Esophagus squamous epithelium (tissue), 5 donors: ENCODE data around the gene CRYBB1. TPM values are rescaled to one million over a fixed set of nuclear protein-coding genes. Genes with fewer than 3 reads are reported as not detected.

ENCODE experiments used
- DNase-seq: peaks from one replicate; lab custom pipeline; 2025; lab: John Stamatoyannopoulos, UW
- H3K27ac ChIP-seq, 4 donors: fragments of 200-600 bp; sonication (generic); one replicate each; pipeline ENCODE4 v1.5.1; 2016 to 2019; ENCODE audit warnings: mild to moderate bottlenecking in 1 of 4
- H3K27me3 ChIP-seq, 4 donors: fragments of 200-600 bp; sonication (generic); 1 replicate in 3 of 4; 2 replicates in 1 of 4; pipeline versions ENCODE4 v1.5.1 to v1.6.0; 2017 to 2021; ENCODE audit warnings: antibody characterized with exemption in 1 of 4
- H3K36me3 ChIP-seq, 3 donors: fragments of 200-600 bp; sonication (generic); one replicate each; pipeline ENCODE4 v1.5.1; 2016 to 2019
- H3K4me1 ChIP-seq, 3 donors: fragments of 200-600 bp; sonication (generic); one replicate each; pipeline ENCODE4 v1.5.1; 2017 to 2019
- H3K4me3 ChIP-seq, 4 donors: fragments of 200-600 bp; sonication (generic); 1 replicate in 3 of 4; 2 replicates in 1 of 4; pipeline ENCODE4 v1.5.1; 2016 to 2019; ENCODE audit warnings: mild to moderate bottlenecking in 2 of 4, moderate library complexity in 1 of 4
- H3K9me3 ChIP-seq, 3 donors: fragments of 200-600 bp; sonication (generic); one replicate each; pipeline ENCODE4 v1.5.1; 2016 to 2019
- CTCF ChIP-seq, 6 experiments: fragments of 450-650 bp in 4 of 6; fragments of 200-600 bp in 2 of 6; sonication (generic) in 2 of 6; IDR thresholded peaks; one replicate each; pipeline ENCODE4 v1.5.1; 2016 to 2019; ENCODE audit warnings: antibody characterized with exemption in 6 of 6, mild to moderate bottlenecking in 4 of 6, moderate library complexity in 4 of 6
- POLR2A ChIP-seq, 4 donors: fragments of 450-650 bp; IDR thresholded peaks; one replicate each; pipeline ENCODE4 v1.6.1; 2017; ENCODE audit warnings: antibody characterized with exemption in 4 of 4, mild to moderate bottlenecking in 4 of 4, moderate library complexity in 3 of 4
- WGBS, 2 donors: methylation state at CpG; one replicate each; pipeline ENCODE4 v1.1.5; 2018; 5-methylcytosine and 5-hydroxymethylcytosine counted together
- intact Hi-C: fragments of 100-400 bp; cut with DNase I; formaldehyde crosslinking; loops from one replicate; pipeline ENCODE4 v1.15.0; 2022
- total RNA-seq, 4 donors: library from RNA; depleted of rRNA; stranded (reverse); fragments of >200 nt; gene quantifications; one replicate each; pipeline ENCODE4 v1.1.0, GENCODE V29; 2016
- donor health status: DM: yes; HTN: yes; CAD: no.

Gene CRYBB1
- total RNA-seq, 4 donors from 2014 or later = 0.95 TPM; not detected in 3

- intact Hi-C loops = no loop called here
- DNase-seq = no peak
- H3K4me1 ChIP-seq = no peaks in the 10 kb centered on the region
Observed at GRCh38 chr22:26629988-26630761, 12.3 kb upstream of the CRYBB1 start.

GRCh38 chr22:26624803-26625202 lies 7.0 kb upstream of the CRYBB1 start:
- H3K27me3 ChIP-seq = peaks cover 0 to 20% (median 0%) of the 10 kb centered on the region in 4 donors
- no peaks in the 10 kb centered on the region for H3K9me3 ChIP-seq
- intact Hi-C loops = no loop called here
- H3K4me1 ChIP-seq = no peaks in the 10 kb centered on the region
- 60 to 78% methylated on average over 5 to 6 of the region's 12 CpGs for WGBS, 2 donors
- TF ChIP-seq CTCF (IDR thresholded peaks at IDR 0.05) = no peak
- TF ChIP-seq POLR2A (IDR thresholded peaks at IDR 0.05) = no peak
- no peak overlapping the region for H3K27ac ChIP-seq
- DNase-seq = no peak
- no peaks in the 10 kb centered on the region for H3K36me3 ChIP-seq
- no peak overlapping the region for H3K4me3 ChIP-seq

More at GRCh38 chr22:26629988-26630761, 12.3 kb upstream of the CRYBB1 start:
- peaks cover 0 to 19% (median 0%) of the 10 kb centered on the region in 4 donors for H3K27me3 ChIP-seq
- H3K27ac ChIP-seq = no peak overlapping the region
- no peaks in the 10 kb centered on the region for H3K36me3 ChIP-seq
- no peaks in the 10 kb centered on the region for H3K9me3 ChIP-seq
- H3K4me3 ChIP-seq = no peak overlapping the region
- TF ChIP-seq POLR2A (IDR thresholded peaks at IDR 0.05) = no peak
- TF ChIP-seq CTCF (IDR thresholded peaks at IDR 0.05) = no peak
- WGBS, 2 donors = 86 to 90% methylated on average over 16 to 18 of the region's 18 CpGs

GRCh38 chr22:26623984-26624383 lies 6.2 kb upstream of the CRYBB1 start:
- intact Hi-C loops = no loop called here
- H3K4me1 ChIP-seq = no peaks in the 10 kb centered on the region
- no peak overlapping the region for H3K4me3 ChIP-seq
- H3K36me3 ChIP-seq = no peaks in the 10 kb centered on the region
- TF ChIP-seq POLR2A (IDR thresholded peaks at IDR 0.05) (no peak), CTCF (IDR thresholded peaks at IDR 0.05) (no peak)
- no peak overlapping the region for H3K27ac ChIP-seq
- no peaks in the 10 kb centered on the region for H3K9me3 ChIP-seq
- DNase-seq = no peak
- 77% methylated on average over 1 of the region's 1 CpG for WGBS, 2 donors
- H3K27me3 ChIP-seq = peaks cover 0 to 25% (median 0%) of the 10 kb centered on the region in 4 donors

GRCh38 chr22:26621663-26622062 lies 3.8 kb upstream of the CRYBB1 start, which contains the start of gene CRYBA4:
TSS of gene CRYBA4 (plus strand) at chr22:26621963. CDS start at chr22:26622597, 634 bp downstream.
- peaks cover 0 to 19% (median 0%) of the 10 kb centered on the region in 3 donors for H3K4me1 ChIP-seq
- H3K27me3 ChIP-seq = peaks cover 0 to 23% (median 0%) of the 10 kb centered on the region in 4 donors
- H3K4me3 ChIP-seq = no peak within 1 kb of the TSS
- no peak within 1 kb of the TSS for H3K27ac ChIP-seq
- TF ChIP-seq POLR2A (IDR thresholded peaks at IDR 0.05) (no peak), CTCF (IDR thresholded peaks at IDR 0.05) (no peak)
- WGBS, 2 donors = 48 to 67% methylated on average over 3 of the region's 7 CpGs
- no peaks in the 10 kb centered on the region for H3K9me3 ChIP-seq
- no peak for DNase-seq
- no peaks in the 10 kb centered on the region for H3K36me3 ChIP-seq
- intact Hi-C loops = no loop called here

GRCh38 chr22:26620197-26620596 lies 2.4 kb upstream of the CRYBB1 start:
- TF ChIP-seq CTCF (IDR thresholded peaks at IDR 0.05) = no peak
- TF ChIP-seq POLR2A (IDR thresholded peaks at IDR 0.05) = no peak
- peaks cover 0 to 35% (median 0%) of the 10 kb centered on the region in 4 donors for H3K27me3 ChIP-seq
- DNase-seq = no peak
- 76 to 98% methylated on average over 2 of the region's 2 CpGs for WGBS, 2 donors
- H3K4me3 ChIP-seq = no peak overlapping the region
- H3K27ac ChIP-seq = no peak overlapping the region
- intact Hi-C loops = no loop called here
- H3K4me1 ChIP-seq = peaks cover 0 to 20% (median 0%) of the 10 kb centered on the region in 3 donors
- H3K9me3 ChIP-seq = no peaks in the 10 kb centered on the region
- H3K36me3 ChIP-seq = no peaks in the 10 kb centered on the region
